K562 (cell line): ENCODE measurements around the gene TRIP11. TPM values are rescaled to one million over a fixed set of nuclear protein-coding genes. Genes with fewer than 3 reads are reported as not detected.

Experiments
- ATAC-seq: fragments of 200-7000 bp; cut with Tn5 transposase; 3 replicates; pipeline ENCODE4 v1.9.1; 2020; ENCODE audit warnings: moderate library complexity
- BruUV-seq: library from RNA; stranded (reverse); fragments of 400-500 nt; replicated peaks from 2 replicates; lab custom pipeline; 2021; lab: Mats Ljungman, UMichigan
- CTCF ChIA-PET: fragments of 300-600 bp; formaldehyde crosslinking; extraction: SDS; loops from one replicate; lab custom pipeline; 2021; ENCODE audit warnings: low intra/inter-chr PET ratio; lab: Yijun Ruan, JAX
- POLR2A ChIA-PET: fragments of 300-600, 350-650 bp; sonication (Branson Sonifier 250); formaldehyde crosslinking; extraction: SDS; loops from one replicate; lab custom pipeline; 2021; ENCODE audit warnings: antibody characterized with exemption, inconsistent platforms; lab: Yijun Ruan, JAX
- DNase-seq, 4 experiments: peaks; one replicate each; pipeline versions ENCODE4 v3.0.0 to v3.0.0-alpha.2; 2011 to 2018; ENCODE audit warnings: low spot score in 3 of 4, mixed read lengths in 3 of 4; ENCODE audit errors: extremely low read depth in 1 of 4
- FAIRE-seq: peaks from 2 replicates; lab custom pipeline; 2011; peaks lifted over from hg19 to GRCh38; lab: Jason Lieb, UNC
- H2AFZ ChIP-seq: 2 replicates; pipeline ENCODE4 v1.6.0; 2011; ENCODE audit warnings: low read depth, low read length, control low read depth, inconsistent platforms
- H3K27ac ChIP-seq: fragments of 200-600 bp; 3 replicates; pipeline ENCODE4 v1.8.0; 2011; ENCODE audit warnings: low read depth, mild to moderate bottlenecking, control low read depth, inconsistent platforms, low read length, moderate library complexity, mixed read lengths; ENCODE audit errors: extremely low read depth
- H3K27me3 ChIP-seq, 2 experiments: fragments of 300-600 bp in 1 of 2; 2 replicates in 1 of 2; 3 replicates in 1 of 2; pipeline versions ENCODE4 v1.6.0 to v1.8.0; 2011; ENCODE audit warnings: inconsistent platforms in 2 of 2, low read length in 2 of 2, mild to moderate bottlenecking in 1 of 2, mixed read lengths in 1 of 2, moderate library complexity in 1 of 2; ENCODE audit not compliant: control insufficient read depth in 2 of 2, insufficient read depth in 2 of 2
- H3K36me3 ChIP-seq: fragments of 300-600 bp; 3 replicates; pipeline ENCODE4 v1.8.0; 2011; ENCODE audit warnings: mild to moderate bottlenecking, low read length, inconsistent platforms; ENCODE audit not compliant: control insufficient read depth, insufficient read depth
- H3K4me1 ChIP-seq, 2 experiments: fragments of 200-600 bp in 1 of 2; replicated peaks in 1 of 2; 2 replicates in 1 of 2; 3 replicates in 1 of 2; pipeline versions ENCODE4 v1.5.1 to v1.8.0; 2011; ENCODE audit warnings: inconsistent platforms in 2 of 2, low read length in 2 of 2, mild to moderate bottlenecking in 1 of 2, mixed read lengths in 1 of 2, moderate library complexity in 1 of 2; ENCODE audit not compliant: control insufficient read depth in 2 of 2, insufficient read depth in 2 of 2
- H3K4me2 ChIP-seq: 2 replicates; pipeline ENCODE4 v1.6.1; 2011; ENCODE audit warnings: low read length, control low read depth, inconsistent platforms, mixed read lengths; ENCODE audit not compliant: insufficient read depth
- H3K4me3 ChIP-seq: fragments of 200-600 bp; sonication (generic), shearing (Covaris generic); 2 replicates; pipeline ENCODE4 v1.5.1; 2016; ENCODE audit warnings: control low read depth, inconsistent platforms
- H3K79me2 ChIP-seq: fragments of 200-600 bp; 3 replicates; pipeline ENCODE4 v1.8.0; 2011; ENCODE audit warnings: low read length, inconsistent platforms; ENCODE audit not compliant: control insufficient read depth, insufficient read depth
- H3K9ac ChIP-seq, 2 experiments: 2 replicates each; pipeline versions ENCODE4 v1.6.0 to v1.6.1; 2011; ENCODE audit warnings: low read depth in 2 of 2, low read length in 2 of 2, control low read depth in 1 of 2, inconsistent platforms in 1 of 2, mild to moderate bottlenecking in 1 of 2, mixed read lengths in 1 of 2; ENCODE audit not compliant: insufficient read depth in 1 of 2
- H3K9me1 ChIP-seq: one replicate; pipeline ENCODE4 v1.6.0; 2011; ENCODE audit warnings: inconsistent platforms, mild to moderate bottlenecking, low read length, moderate library complexity; ENCODE audit not compliant: control insufficient read depth, insufficient read depth
- H3K9me3 ChIP-seq: replicated peaks from 2 replicates; pipeline ENCODE4 v1.5.1; 2011; ENCODE audit warnings: low read depth, low read length, inconsistent platforms; ENCODE audit not compliant: control insufficient read depth, insufficient read depth
- H4K20me1 ChIP-seq: replicated peaks from 2 replicates; pipeline ENCODE4 v1.6.1; 2011; ENCODE audit warnings: low read length, inconsistent platforms, mixed read lengths; ENCODE audit not compliant: control insufficient read depth, insufficient read depth
- C11orf30 ChIP-seq: fragments of 450-650 bp; IDR thresholded peaks from 2 replicates; pipeline ENCODE4 v1.6.1; 2016; ENCODE audit warnings: low read depth, mild to moderate bottlenecking
- EZH2 ChIP-seq: IDR thresholded peaks from 2 replicates; pipeline ENCODE4 v1.6.1; 2012; ENCODE audit warnings: low read depth, mild to moderate bottlenecking, inconsistent platforms, low read length, borderline replicate concordance
- FIP1L1 ChIP-seq: fragments of 200-400 bp; formaldehyde crosslinking; IDR thresholded peaks from 2 replicates; pipeline ENCODE4 v1.6.1; 2018; ENCODE audit warnings: mild to moderate bottlenecking, low read depth, low read length; ENCODE audit not compliant: poor library complexity, severe bottlenecking
- GABPB1 ChIP-seq: sonication (generic); formaldehyde crosslinking; IDR thresholded peaks from 2 replicates; pipeline ENCODE4 v1.8.0; 2022; ENCODE audit warnings: mild to moderate bottlenecking, missing genetic modification reagents
- MAFF ChIP-seq: IDR thresholded peaks from 2 replicates; pipeline ENCODE4 v1.6.1; 2012; ENCODE audit warnings: low read length, improper control_type of control experiment
- SREBF1 ChIP-seq: fragments of 150-350 bp; IDR thresholded peaks from 2 replicates; pipeline ENCODE4 v1.6.1; 2014; ENCODE audit warnings: antibody characterized with exemption, low read depth, low read length, borderline replicate concordance
- ZEB2 ChIP-seq: fragments of 450-650 bp; IDR thresholded peaks from 2 replicates; pipeline ENCODE4 v1.6.1; 2016
- ZFPM2 ChIP-seq: fragments of 250-450 bp; sonication (Bioruptor Pico); IDR thresholded peaks from 2 replicates; pipeline ENCODE4 v1.5.1; 2022; ENCODE audit warnings: mild to moderate bottlenecking
- ZNF316 ChIP-seq: fragments of 450-650 bp; IDR thresholded peaks from 2 replicates; pipeline ENCODE4 v1.6.1; 2016
- WGBS: fragments of 100-300 bp; shearing (Covaris generic); methylation state at CpG from one replicate; pipeline ENCODE4 v1.1.6; 2016; ENCODE audit warnings: low coverage, mixed read lengths; ENCODE audit not compliant: insufficient coverage; ENCODE audit errors: missing lambda C conversion rate; 5-methylcytosine and 5-hydroxymethylcytosine counted together
- in situ Hi-C: fragments of 300-500 bp; cut with MboI; formaldehyde crosslinking; loops from 4 replicates; pipeline ENCODE4 v1.15.0; 2018; ENCODE audit warnings: inconsistent platforms, mixed read lengths
- intact Hi-C: fragments of 100-400 bp; cut with micrococcal nuclease; formaldehyde crosslinking; loops from 2 replicates; pipeline ENCODE4 v1.14.2; 2022
- polyA plus RNA-seq, 8 experiments: library from polyadenylated mRNA; depleted of rRNA in 4 of 8; stranded (reverse) in 5 of 8; unstranded in 3 of 8; fragments of >200 nt; fragmentation: Nextera tagmentation in 2 of 8; fragmentation: Illumina TruSeq in 1 of 8; extraction: Ambion mirVana in 2 of 8; extraction: Trizol in 1 of 8; gene quantifications; 2 replicates each; pipeline versions ENCODE4 v1.2.1 to v1.2.3, GENCODE V29; 2011 to 2014; ENCODE audit warnings: inconsistent platforms in 1 of 8, missing spikeins in 1 of 8
- total RNA-seq, 7 experiments: library from RNA; depleted of rRNA in 6 of 7; stranded (reverse); fragments of >200 nt in 6 of 7; fragmentation: Illumina TruSeq in 2 of 7; extraction: Trizol in 2 of 7; gene quantifications; 2 replicates each; pipeline versions ENCODE4 v1.2.1 to v1.2.3, GENCODE V29; 2011 to 2021; ENCODE audit warnings: low replicate concordance in 1 of 7
- TF ChIP-seq, protein P1 (sequence below): fragments of 250-450 bp; sonication (Bioruptor Pico); IDR thresholded peaks from 2 replicates; pipeline ENCODE4 v1.5.0; 2020; ENCODE audit warnings: mild to moderate bottlenecking

The TRIP11 gene
- total and polyA plus RNA-seq, 9 of the 15 experiments (the other 6 are each of a cell fraction or from before 2014, with no cell fraction given), result 4.0 to 20.0 (median 10.9) TPM

DNA sequence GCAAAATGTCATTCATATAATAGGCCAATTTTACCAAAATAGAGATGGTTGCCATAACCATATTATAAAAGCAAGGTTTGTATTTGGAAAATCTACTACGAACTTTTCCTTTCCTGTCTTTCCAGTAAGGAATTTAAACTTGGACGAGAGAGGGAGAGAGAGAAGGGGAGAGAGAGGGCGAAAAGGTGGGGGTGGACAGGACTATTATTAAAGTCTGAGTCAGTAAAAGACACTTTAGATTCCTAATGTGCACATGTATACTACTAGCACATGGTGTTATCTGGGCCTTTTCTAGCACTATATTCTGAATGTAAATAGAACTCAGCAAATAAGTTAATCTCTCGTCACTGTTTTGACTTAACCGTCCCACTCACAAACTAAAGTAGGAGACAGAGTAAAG lies 62.0 kb downstream of the TRIP11 start:
- no TSS peak for BruUV-seq
- H3K4me1 ChIP-seq, result no peaks in the 10 kb centered on the region
- no peak overlapping the region for H3K27ac ChIP-seq
- H3K27me3 ChIP-seq, result no peaks in the 10 kb centered on the region
- TF ChIP-seq ZEB2 (no peak), GABPB1 (CRISPR knock-in tag) (no peak), EZH2 (no peak)
- TF ChIP-seq, protein P1, sequence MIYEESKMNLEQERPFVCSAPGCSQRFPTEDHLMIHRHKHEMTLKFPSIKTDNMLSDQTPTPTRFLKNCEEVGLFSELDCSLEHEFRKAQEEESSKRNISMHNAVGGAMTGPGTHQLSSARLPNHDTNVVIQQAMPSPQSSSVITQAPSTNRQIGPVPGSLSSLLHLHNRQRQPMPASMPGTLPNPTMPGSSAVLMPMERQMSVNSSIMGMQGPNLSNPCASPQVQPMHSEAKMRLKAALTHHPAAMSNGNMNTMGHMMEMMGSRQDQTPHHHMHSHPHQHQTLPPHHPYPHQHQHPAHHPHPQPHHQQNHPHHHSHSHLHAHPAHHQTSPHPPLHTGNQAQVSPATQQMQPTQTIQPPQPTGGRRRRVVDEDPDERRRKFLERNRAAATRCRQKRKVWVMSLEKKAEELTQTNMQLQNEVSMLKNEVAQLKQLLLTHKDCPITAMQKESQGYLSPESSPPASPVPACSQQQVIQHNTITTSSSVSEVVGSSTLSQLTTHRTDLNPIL, result no peak
- DNase-seq (no peak), FAIRE-seq (no peak), ATAC-seq (no peak)
- no peaks in the 10 kb centered on the region for H4K20me1 ChIP-seq
- intact Hi-C loops, result no loop called here
- H3K79me2 ChIP-seq, result no peaks in the 10 kb centered on the region
- ChIA-PET POLR2A (no interaction called here), CTCF (no interaction called here)
- no peak overlapping the region for H2AFZ ChIP-seq
- peaks cover 19% of the 10 kb centered on the region; the same call in 2 of the 3 replicates for H3K36me3 ChIP-seq
- H3K4me3 ChIP-seq, result no peak overlapping the region
- H3K9ac ChIP-seq, result no peak overlapping the region
- WGBS, result 84% methylated on average over 4 of the region's 5 CpGs
- H3K9me3 ChIP-seq, result no peaks in the 10 kb centered on the region
- no peak overlapping the region for H3K4me2 ChIP-seq
- in situ Hi-C loops, result no loop called here
- no peaks in the 10 kb centered on the region for H3K9me1 ChIP-seq

DNA sequence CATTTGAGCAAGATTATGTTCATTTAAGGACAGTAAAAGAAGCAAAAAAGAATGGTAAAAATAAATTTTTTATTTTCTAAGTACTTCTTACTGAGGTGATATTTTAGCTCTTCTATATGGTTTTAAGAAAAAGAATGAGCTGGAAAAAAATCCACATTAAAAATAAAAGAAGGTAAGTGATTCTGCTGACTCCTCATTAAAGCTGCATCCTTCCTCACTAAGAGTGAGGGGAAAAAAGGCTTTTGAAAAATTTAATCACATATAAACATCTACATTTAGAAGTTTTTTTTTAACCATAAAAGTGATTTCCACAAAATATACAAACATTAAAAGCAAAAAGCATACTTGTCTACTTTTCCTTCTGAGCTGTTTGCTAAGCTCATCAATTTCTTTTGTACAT lies 64.1 kb downstream of the TRIP11 start:
- ChIA-PET CTCF (no interaction called here), POLR2A (no interaction called here)
- H3K9me1 ChIP-seq, result no peaks in the 10 kb centered on the region
- H2AFZ ChIP-seq, result no peak overlapping the region
- no peaks in the 10 kb centered on the region for H4K20me1 ChIP-seq
- FAIRE-seq (no peak), ATAC-seq (no peak), DNase-seq (no peak)
- no peak overlapping the region for H3K27ac ChIP-seq
- H3K4me3 ChIP-seq, result no peak overlapping the region
- no peaks in the 10 kb centered on the region for H3K9me3 ChIP-seq
- intact Hi-C loops, result no loop called here
- no peaks in the 10 kb centered on the region for H3K4me1 ChIP-seq
- no TSS peak for BruUV-seq
- H3K9ac ChIP-seq, result no peak overlapping the region
- in situ Hi-C loops, result no loop called here
- no peaks in the 10 kb centered on the region for H3K79me2 ChIP-seq
- H3K27me3 ChIP-seq, result no peaks in the 10 kb centered on the region
- TF ChIP-seq MAFF (peak; percentile 34), FIP1L1 (no peak), ZNF316 (peak; percentile 57), SREBF1 (no peak), ZFPM2 (CRISPR knock-in tag) (no peak), C11orf30 (peak; percentile 30; the same call in 1 of the 2 replicates)
- TF ChIP-seq, all 486 proteins: peak for 3
- Histone ChIP-seq H3K36me3 (peaks cover 30% of the 10 kb centered on the region; the same call in 2 of the 3 replicates), H3K4me2 (no peak overlapping the region)
